ENCODE results near the gene KRTAP10-10.
"Not testable (repeated sequence)": the region's sequence is repeated elsewhere in the genome, so short reads cannot be mapped to it uniquely, and the experiment has no call there.

KRTAP10-10 gene

GRCh38 chr21:44595524-44595923 lies 41.6 kb upstream of the KRTAP10-10 start:
- Histone ChIP-seq H4K20me1 (ENCODE audit: insufficient read depth, low read length) (no peaks in the 10 kb centered on the region), H3K9ac (ENCODE audit: low read length) (no peak overlapping the region), H3K27ac (ENCODE audit: low read length) (no peak overlapping the region), H2AFZ (ENCODE audit: low read depth, low read length) (no peak overlapping the region), H3K9me3 (ENCODE audit: insufficient read depth, low read length) (no peaks in the 10 kb centered on the region), H3K36me3 (replicated peaks; ENCODE audit: low read depth, low read length) (no peaks in the 10 kb centered on the region), H3K4me2 (ENCODE audit: low read length) (no peak overlapping the region), H3K4me1 (ENCODE audit: low read length) (no peaks in the 10 kb centered on the region), H3K79me2 (ENCODE audit: low read length) (no peaks in the 10 kb centered on the region), H3K4me3 (ENCODE audit: low read length) (no peak overlapping the region), H3K27me3 (ENCODE audit: low read depth, low read length) (no peaks in the 10 kb centered on the region)
- no peak for TF ChIP-seq CTCF (IDR thresholded peaks at IDR 0.05; ENCODE audit: low read depth, low read length)
- TF ChIP-seq EZH2phosphoT487 (IDR thresholded peaks at IDR 0.05; ENCODE audit: low read depth), result no peak

GRCh38 chr21:44596068-44596725 lies 41.0 kb upstream of the KRTAP10-10 start:
- Histone ChIP-seq H3K27me3 (ENCODE audit: low read depth, low read length) (no peaks in the 10 kb centered on the region), H3K36me3 (replicated peaks; ENCODE audit: low read depth, low read length) (no peaks in the 10 kb centered on the region), H3K4me2 (ENCODE audit: low read length) (no peak overlapping the region), H4K20me1 (ENCODE audit: insufficient read depth, low read length) (no peaks in the 10 kb centered on the region), H2AFZ (ENCODE audit: low read depth, low read length) (no peak overlapping the region), H3K79me2 (ENCODE audit: low read length) (no peaks in the 10 kb centered on the region), H3K9ac (ENCODE audit: low read length) (no peak overlapping the region), H3K4me3 (ENCODE audit: low read length) (no peak overlapping the region), H3K4me1 (ENCODE audit: low read length) (no peaks in the 10 kb centered on the region), H3K9me3 (ENCODE audit: insufficient read depth, low read length) (no peaks in the 10 kb centered on the region), H3K27ac (ENCODE audit: low read length) (no peak overlapping the region)
- no peak for TF ChIP-seq CTCF (IDR thresholded peaks at IDR 0.05; ENCODE audit: low read depth, low read length)

GRCh38 chr21:44598061-44598460 lies 39.1 kb upstream of the KRTAP10-10 start:
- H3K9me3 ChIP-seq (ENCODE audit: insufficient read depth, low read length), result no peaks in the 10 kb centered on the region
- H3K9ac ChIP-seq (ENCODE audit: low read length), result no peak overlapping the region
- no peaks in the 10 kb centered on the region for H3K36me3 ChIP-seq (replicated peaks; ENCODE audit: low read depth, low read length)
- no peaks in the 10 kb centered on the region for H3K27me3 ChIP-seq (ENCODE audit: low read depth, low read length)
- no peak overlapping the region for H3K4me2 ChIP-seq (ENCODE audit: low read length)
- no peak overlapping the region for H3K27ac ChIP-seq (ENCODE audit: low read length)
- H2AFZ ChIP-seq (ENCODE audit: low read depth, low read length), result no peak overlapping the region
- H4K20me1 ChIP-seq (ENCODE audit: insufficient read depth, low read length), result no peaks in the 10 kb centered on the region
- H3K4me3 ChIP-seq (ENCODE audit: low read length), result no peak overlapping the region
- no peaks in the 10 kb centered on the region for H3K79me2 ChIP-seq (ENCODE audit: low read length)
- TF ChIP-seq CTCF (IDR thresholded peaks at IDR 0.05; ENCODE audit: low read depth, low read length), result no peak
- no peak for TF ChIP-seq EZH2phosphoT487 (IDR thresholded peaks at IDR 0.05; ENCODE audit: low read depth)
- no peaks in the 10 kb centered on the region for H3K4me1 ChIP-seq (ENCODE audit: low read length)

GRCh38 chr21:44599264-44600029 lies 37.7 kb upstream of the KRTAP10-10 start:
- TF ChIP-seq CTCF (IDR thresholded peaks at IDR 0.05; ENCODE audit: low read depth, low read length) (no peak), EZH2phosphoT487 (IDR thresholded peaks at IDR 0.05; ENCODE audit: low read depth) (no peak)
- H3K4me2 ChIP-seq (ENCODE audit: low read length), result no peak overlapping the region
- no peak overlapping the region for H3K27ac ChIP-seq (ENCODE audit: low read length)
- no peak overlapping the region for H3K9ac ChIP-seq (ENCODE audit: low read length)
- no peaks in the 10 kb centered on the region for H3K4me1 ChIP-seq (ENCODE audit: low read length)
- no peaks in the 10 kb centered on the region for H3K9me3 ChIP-seq (ENCODE audit: insufficient read depth, low read length)
- no peak overlapping the region for H2AFZ ChIP-seq (ENCODE audit: low read depth, low read length)
- no peak overlapping the region for H3K4me3 ChIP-seq (ENCODE audit: low read length)
- H3K27me3 ChIP-seq (ENCODE audit: low read depth, low read length), result no peaks in the 10 kb centered on the region; the same call in 1 of the 2 replicates
- no peaks in the 10 kb centered on the region for H3K36me3 ChIP-seq (replicated peaks; ENCODE audit: low read depth, low read length)
- H3K79me2 ChIP-seq (ENCODE audit: low read length), result no peaks in the 10 kb centered on the region
- no peaks in the 10 kb centered on the region for H4K20me1 ChIP-seq (ENCODE audit: insufficient read depth, low read length)

GRCh38 chr21:44600118-44600978 lies 36.8 kb upstream of the KRTAP10-10 start, which contains the start of gene KRTAP10-7:
TSS of gene KRTAP10-7 (plus strand) at chr21:44600597. CDS start at chr21:44600622, 25 bp downstream.
- not testable (repeated sequence) for H3K9me3 ChIP-seq (ENCODE audit: insufficient read depth, low read length); H3K4me1 ChIP-seq (ENCODE audit: low read length)

More at GRCh38 chr21:44600118-44600978, 36.8 kb upstream of the KRTAP10-10 start, which contains the start of gene KRTAP10-7:
- H3K9ac ChIP-seq (ENCODE audit: low read length); H3K4me3 ChIP-seq (ENCODE audit: low read length); H4K20me1 ChIP-seq (ENCODE audit: insufficient read depth, low read length); H3K27ac ChIP-seq (ENCODE audit: low read length); H3K79me2 ChIP-seq (ENCODE audit: low read length); H3K4me2 ChIP-seq (ENCODE audit: low read length); H3K36me3 ChIP-seq (replicated peaks; ENCODE audit: low read depth, low read length); H2AFZ ChIP-seq (ENCODE audit: low read depth, low read length); H3K27me3 ChIP-seq (ENCODE audit: low read depth, low read length): not testable (repeated sequence)

Measured in OCI-LY3 (cell line).